ENCODE measurements around the gene OTX2.

DNA sequence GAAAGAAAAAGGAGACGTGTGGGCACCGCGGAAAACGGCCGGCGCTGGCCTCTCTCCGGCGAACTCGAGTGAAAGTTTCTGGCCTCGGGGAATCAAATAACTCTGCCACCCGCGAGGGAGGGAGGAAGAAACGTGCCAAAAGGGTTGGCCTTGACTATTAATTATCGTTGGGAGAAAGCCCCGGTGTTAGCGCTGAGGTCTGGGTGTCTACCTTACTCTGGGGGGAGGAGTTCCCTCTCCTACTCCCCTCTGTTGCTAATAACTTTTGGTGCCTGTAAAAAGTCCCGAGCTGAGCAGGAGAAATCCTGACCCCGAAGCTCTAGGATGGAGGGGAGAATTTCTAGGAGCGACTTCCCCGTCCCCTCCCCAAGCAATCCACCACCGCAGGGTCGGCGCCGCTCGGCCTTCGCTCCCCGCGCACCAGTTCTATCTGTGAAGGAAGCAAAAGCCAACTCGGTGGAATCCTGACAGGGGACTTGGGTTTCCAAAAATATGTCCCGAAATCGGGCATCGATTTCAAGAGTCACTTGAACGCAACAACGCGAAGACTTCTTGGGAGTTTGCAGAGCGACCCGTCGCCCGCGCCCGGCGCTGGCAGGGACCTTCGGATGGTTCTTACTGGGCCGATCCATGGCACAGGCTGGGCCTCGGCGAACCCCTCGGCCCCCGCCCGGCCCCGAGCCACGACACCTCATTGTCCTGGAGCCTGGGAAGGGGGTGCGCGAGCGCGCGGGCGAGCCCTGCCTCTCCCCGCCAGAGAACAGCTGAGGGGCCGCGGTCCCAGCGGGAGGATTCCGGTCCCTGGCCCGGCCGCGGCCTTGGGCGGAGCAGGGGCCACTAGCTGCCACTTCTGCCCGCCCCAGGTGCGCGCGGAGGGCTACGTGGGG lies 1.7 kb downstream of the OTX2 start:
- TF ChIP-seq, protein P1, sequence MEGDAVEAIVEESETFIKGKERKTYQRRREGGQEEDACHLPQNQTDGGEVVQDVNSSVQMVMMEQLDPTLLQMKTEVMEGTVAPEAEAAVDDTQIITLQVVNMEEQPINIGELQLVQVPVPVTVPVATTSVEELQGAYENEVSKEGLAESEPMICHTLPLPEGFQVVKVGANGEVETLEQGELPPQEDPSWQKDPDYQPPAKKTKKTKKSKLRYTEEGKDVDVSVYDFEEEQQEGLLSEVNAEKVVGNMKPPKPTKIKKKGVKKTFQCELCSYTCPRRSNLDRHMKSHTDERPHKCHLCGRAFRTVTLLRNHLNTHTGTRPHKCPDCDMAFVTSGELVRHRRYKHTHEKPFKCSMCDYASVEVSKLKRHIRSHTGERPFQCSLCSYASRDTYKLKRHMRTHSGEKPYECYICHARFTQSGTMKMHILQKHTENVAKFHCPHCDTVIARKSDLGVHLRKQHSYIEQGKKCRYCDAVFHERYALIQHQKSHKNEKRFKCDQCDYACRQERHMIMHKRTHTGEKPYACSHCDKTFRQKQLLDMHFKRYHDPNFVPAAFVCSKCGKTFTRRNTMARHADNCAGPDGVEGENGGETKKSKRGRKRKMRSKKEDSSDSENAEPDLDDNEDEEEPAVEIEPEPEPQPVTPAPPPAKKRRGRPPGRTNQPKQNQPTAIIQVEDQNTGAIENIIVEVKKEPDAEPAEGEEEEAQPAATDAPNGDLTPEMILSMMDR (IDR thresholded peaks at IDR 0.05), result no peak
- TF ChIP-seq POLR2A (IDR thresholded peaks at IDR 0.05), result no peak

All from thyroid gland (tissue), 4 donors.